ENCODE results near the gene CHKB. TPM values are rescaled to one million over a fixed set of nuclear protein-coding genes. Genes with fewer than 3 reads are reported as not detected.
A peak's percentile ranks its signal among the peaks of the same experiment; 100 is the strongest.

Gene CHKB
- total and polyA plus RNA-seq, 10 of the 15 experiments (the other 5 are each of a cell fraction or from before 2014, with no cell fraction given): 10.0 to 93.9 (median 57.0) TPM

DNA sequence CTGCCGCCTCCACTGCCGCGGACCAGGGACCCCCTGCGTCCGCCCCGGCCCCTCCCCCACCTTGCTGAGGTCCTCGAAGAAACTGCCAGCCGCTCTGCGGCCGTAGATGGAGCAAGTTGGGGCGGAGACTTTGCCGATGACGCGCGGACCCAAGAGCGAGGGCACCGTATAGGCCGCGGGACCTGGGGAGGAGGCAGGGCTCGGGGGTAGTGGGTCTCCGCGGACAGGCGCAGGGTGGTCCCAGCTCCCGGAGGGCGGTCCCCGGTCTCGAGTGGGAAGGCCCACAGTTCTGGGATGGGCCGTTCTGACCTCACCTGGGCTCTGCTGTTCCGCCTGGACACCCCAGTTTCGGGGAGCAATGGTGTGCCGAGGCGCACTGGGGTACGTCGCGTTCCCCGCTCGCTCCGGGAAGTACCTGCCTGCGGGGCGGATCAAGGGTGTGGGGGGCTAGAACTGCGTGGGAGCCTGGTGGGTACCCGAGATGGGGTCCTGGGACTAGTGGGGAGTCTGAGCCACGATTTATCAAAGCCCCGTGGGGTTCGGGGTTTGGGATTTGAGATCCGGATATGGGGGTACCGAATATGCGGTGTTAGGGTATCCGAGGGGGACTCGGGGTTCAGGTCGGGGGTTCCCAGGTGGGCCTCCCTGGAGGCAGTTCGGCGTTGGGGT, 51.6 kb downstream of the CHKB start (continued):
- TF ChIP-seq, protein P1, sequence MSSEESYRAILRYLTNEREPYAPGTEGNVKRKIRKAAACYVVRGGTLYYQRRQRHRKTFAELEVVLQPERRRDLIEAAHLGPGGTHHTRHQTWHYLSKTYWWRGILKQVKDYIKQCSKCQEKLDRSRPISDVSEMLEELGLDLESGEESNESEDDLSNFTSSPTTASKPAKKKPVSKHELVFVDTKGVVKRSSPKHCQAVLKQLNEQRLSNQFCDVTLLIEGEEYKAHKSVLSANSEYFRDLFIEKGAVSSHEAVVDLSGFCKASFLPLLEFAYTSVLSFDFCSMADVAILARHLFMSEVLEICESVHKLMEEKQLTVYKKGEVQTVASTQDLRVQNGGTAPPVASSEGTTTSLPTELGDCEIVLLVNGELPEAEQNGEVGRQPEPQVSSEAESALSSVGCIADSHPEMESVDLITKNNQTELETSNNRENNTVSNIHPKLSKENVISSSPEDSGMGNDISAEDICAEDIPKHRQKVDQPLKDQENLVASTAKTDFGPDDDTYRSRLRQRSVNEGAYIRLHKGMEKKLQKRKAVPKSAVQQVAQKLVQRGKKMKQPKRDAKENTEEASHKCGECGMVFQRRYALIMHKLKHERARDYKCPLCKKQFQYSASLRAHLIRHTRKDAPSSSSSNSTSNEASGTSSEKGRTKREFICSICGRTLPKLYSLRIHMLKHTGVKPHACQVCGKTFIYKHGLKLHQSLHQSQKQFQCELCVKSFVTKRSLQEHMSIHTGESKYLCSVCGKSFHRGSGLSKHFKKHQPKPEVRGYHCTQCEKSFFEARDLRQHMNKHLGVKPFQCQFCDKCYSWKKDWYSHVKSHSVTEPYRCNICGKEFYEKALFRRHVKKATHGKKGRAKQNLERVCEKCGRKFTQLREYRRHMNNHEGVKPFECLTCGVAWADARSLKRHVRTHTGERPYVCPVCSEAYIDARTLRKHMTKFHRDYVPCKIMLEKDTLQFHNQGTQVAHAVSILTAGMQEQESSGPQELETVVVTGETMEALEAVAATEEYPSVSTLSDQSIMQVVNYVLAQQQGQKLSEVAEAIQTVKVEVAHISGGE (CRISPR knock-in tag; IDR thresholded peaks at IDR 0.05): 0 out of 2 replicates have a peak, but pooled peaks have one; percentile 17
- peak; percentile 23; the same call in 1 of the 2 replicates for TF ChIP-seq LARP7 (IDR thresholded peaks at IDR 0.05)
- peak; percentile 27; the same call in 1 of the 2 replicates for TF ChIP-seq YY1 (IDR thresholded peaks at IDR 0.05; ENCODE audit: low read depth, low read length)
- TF ChIP-seq RB1 (IDR thresholded peaks at IDR 0.05; ENCODE audit: borderline replicate concordance): no peak
- TF ChIP-seq NBN (IDR thresholded peaks at IDR 0.05): peak; percentile 62
- no peak for TF ChIP-seq ZNF24 (IDR thresholded peaks at IDR 0.05)
- TF ChIP-seq, protein P2, sequence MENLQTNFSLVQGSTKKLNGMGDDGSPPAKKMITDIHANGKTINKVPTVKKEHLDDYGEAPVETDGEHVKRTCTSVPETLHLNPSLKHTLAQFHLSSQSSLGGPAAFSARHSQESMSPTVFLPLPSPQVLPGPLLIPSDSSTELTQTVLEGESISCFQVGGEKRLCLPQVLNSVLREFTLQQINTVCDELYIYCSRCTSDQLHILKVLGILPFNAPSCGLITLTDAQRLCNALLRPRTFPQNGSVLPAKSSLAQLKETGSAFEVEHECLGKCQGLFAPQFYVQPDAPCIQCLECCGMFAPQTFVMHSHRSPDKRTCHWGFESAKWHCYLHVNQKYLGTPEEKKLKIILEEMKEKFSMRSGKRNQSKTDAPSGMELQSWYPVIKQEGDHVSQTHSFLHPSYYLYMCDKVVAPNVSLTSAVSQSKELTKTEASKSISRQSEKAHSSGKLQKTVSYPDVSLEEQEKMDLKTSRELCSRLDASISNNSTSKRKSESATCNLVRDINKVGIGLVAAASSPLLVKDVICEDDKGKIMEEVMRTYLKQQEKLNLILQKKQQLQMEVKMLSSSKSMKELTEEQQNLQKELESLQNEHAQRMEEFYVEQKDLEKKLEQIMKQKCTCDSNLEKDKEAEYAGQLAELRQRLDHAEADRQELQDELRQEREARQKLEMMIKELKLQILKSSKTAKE (IDR thresholded peaks at IDR 0.05; ENCODE audit: low read depth, poor library complexity, severe bottlenecking): peak; percentile 22
- TF ChIP-seq RFX5 (IDR thresholded peaks at IDR 0.05; ENCODE audit: low read depth, low read length): no peak
- TF ChIP-seq SUZ12 (IDR thresholded peaks at IDR 0.05; ENCODE audit: unreplicated experiment): no peak
- no peak for TF ChIP-seq NRF1 (conservative IDR thresholded peaks at IDR 0.05; ENCODE audit: low read depth, low read length)
- TF ChIP-seq, protein P3, sequence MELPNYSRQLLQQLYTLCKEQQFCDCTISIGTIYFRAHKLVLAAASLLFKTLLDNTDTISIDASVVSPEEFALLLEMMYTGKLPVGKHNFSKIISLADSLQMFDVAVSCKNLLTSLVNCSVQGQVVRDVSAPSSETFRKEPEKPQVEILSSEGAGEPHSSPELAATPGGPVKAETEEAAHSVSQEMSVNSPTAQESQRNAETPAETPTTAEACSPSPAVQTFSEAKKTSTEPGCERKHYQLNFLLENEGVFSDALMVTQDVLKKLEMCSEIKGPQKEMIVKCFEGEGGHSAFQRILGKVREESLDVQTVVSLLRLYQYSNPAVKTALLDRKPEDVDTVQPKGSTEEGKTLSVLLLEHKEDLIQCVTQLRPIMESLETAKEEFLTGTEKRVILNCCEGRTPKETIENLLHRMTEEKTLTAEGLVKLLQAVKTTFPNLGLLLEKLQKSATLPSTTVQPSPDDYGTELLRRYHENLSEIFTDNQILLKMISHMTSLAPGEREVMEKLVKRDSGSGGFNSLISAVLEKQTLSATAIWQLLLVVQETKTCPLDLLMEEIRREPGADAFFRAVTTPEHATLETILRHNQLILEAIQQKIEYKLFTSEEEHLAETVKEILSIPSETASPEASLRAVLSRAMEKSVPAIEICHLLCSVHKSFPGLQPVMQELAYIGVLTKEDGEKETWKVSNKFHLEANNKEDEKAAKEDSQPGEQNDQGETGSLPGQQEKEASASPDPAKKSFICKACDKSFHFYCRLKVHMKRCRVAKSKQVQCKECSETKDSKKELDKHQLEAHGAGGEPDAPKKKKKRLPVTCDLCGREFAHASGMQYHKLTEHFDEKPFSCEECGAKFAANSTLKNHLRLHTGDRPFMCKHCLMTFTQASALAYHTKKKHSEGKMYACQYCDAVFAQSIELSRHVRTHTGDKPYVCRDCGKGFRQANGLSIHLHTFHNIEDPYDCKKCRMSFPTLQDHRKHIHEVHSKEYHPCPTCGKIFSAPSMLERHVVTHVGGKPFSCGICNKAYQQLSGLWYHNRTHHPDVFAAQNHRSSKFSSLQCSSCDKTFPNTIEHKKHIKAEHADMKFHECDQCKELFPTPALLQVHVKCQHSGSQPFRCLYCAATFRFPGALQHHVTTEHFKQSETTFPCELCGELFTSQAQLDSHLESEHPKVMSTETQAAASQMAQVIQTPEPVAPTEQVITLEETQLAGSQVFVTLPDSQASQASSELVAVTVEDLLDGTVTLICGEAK (IDR thresholded peaks at IDR 0.05; ENCODE audit: borderline replicate concordance): no peak
- TF ChIP-seq NFXL1 (IDR thresholded peaks at IDR 0.05; ENCODE audit: borderline replicate concordance): no peak
- TF ChIP-seq, protein P4, sequence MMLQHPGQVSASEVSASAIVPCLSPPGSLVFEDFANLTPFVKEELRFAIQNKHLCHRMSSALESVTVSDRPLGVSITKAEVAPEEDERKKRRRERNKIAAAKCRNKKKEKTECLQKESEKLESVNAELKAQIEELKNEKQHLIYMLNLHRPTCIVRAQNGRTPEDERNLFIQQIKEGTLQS (IDR thresholded peaks at IDR 0.05; ENCODE audit: borderline replicate concordance, extremely low read depth, low read depth, low read length): no peak
- TF ChIP-seq, protein P5, sequence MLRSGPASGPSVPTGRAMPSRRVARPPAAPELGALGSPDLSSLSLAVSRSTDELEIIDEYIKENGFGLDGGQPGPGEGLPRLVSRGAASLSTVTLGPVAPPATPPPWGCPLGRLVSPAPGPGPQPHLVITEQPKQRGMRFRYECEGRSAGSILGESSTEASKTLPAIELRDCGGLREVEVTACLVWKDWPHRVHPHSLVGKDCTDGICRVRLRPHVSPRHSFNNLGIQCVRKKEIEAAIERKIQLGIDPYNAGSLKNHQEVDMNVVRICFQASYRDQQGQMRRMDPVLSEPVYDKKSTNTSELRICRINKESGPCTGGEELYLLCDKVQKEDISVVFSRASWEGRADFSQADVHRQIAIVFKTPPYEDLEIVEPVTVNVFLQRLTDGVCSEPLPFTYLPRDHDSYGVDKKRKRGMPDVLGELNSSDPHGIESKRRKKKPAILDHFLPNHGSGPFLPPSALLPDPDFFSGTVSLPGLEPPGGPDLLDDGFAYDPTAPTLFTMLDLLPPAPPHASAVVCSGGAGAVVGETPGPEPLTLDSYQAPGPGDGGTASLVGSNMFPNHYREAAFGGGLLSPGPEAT (IDR thresholded peaks at IDR 0.05; ENCODE audit: low read depth): peak; percentile 56; the same call in 1 of the 2 replicates
- no peak for TF ChIP-seq RAD51 (IDR thresholded peaks at IDR 0.05)
- no peak for TF ChIP-seq POLR2A (IDR thresholded peaks at IDR 0.05; ENCODE audit: low read depth, low read length)
- peak; percentile 87 for TF ChIP-seq SMAD1 (IDR thresholded peaks at IDR 0.05; ENCODE audit: low read depth, partially characterized antibody)
- no peak for TF ChIP-seq MYC (IDR thresholded peaks at IDR 0.05; ENCODE audit: insufficient read depth, insufficient read length, insufficient replicate concordance, low read length, severe bottlenecking)

Data from GM12878 (cell line).